LNCaP clone FGC (cell line): ENCODE measurements around the gene LTB.

Experiments
- DNase-seq: peaks from one replicate; pipeline ENCODE4 v3.0.0-alpha.2; 2011; ENCODE audit warnings: low read depth
- H3K4me3 ChIP-seq: 2 replicates; pipeline ENCODE4 v1.5.1; 2011; ENCODE audit warnings: mild to moderate bottlenecking, low read depth, low read length, control low read depth
- CTCF ChIP-seq: IDR thresholded peaks from 2 replicates; pipeline ENCODE4 v1.5.1; 2012; ENCODE audit warnings: mild to moderate bottlenecking; ENCODE audit not compliant: control insufficient read depth, insufficient read depth; ENCODE audit errors: extremely low read depth

The LTB gene

GRCh38 chr6:31547727-31548543 is 34.3 kb downstream of the LTB start:
- peak overlapping the region; percentile 60 for H3K4me3 ChIP-seq
- DNase-seq: no peak
- TF ChIP-seq CTCF: no peak

- TF ChIP-seq CTCF: no peak
- peak; percentile 93 for DNase-seq
- peak within 1 kb of the TSS; percentile 60 for H3K4me3 ChIP-seq
These were observed 35.1 kb downstream of the LTB start, which contains the start of gene NFKBIL1 for GRCh38 chr6:31546958-31547726. Gene NFKBIL1, plus strand, starts transcription at chr6:31547608. Its CDS starts 87 bp downstream, at chr6:31547695.

- peak within 1 kb of the TSS; percentile 60 for H3K4me3 ChIP-seq
- peak; percentile 98 for TF ChIP-seq CTCF
- peak; percentile 88 for DNase-seq
These were observed 35.8 kb downstream of the LTB start, which contains the start of gene ATP6V1G2 for GRCh38 chr6:31546339-31546957. Gene ATP6V1G2, minus strand, starts transcription at chr6:31546608. Its CDS starts 49 bp downstream, at chr6:31546559.

- no peak for TF ChIP-seq CTCF
- no peak for DNase-seq
- H3K4me3 ChIP-seq: no peak overlapping the region
These were observed 36.9 kb downstream of the LTB start for GRCh38 chr6:31545291-31545690.

- no peak for TF ChIP-seq CTCF
- no peak for DNase-seq
- no peak overlapping the region for H3K4me3 ChIP-seq
These were observed 37.5 kb downstream of the LTB start for GRCh38 chr6:31544676-31545075.

- no peak for DNase-seq
- no peak for TF ChIP-seq CTCF
- H3K4me3 ChIP-seq: no peak overlapping the region
These were observed 38.6 kb downstream of the LTB start for GRCh38 chr6:31543639-31544038.
